Spleen (tissue), 11 donors: Measurements from ENCODE around the gene KRT9. TPM values are rescaled to one million over a fixed set of nuclear protein-coding genes. Genes with fewer than 3 reads are reported as not detected.

Experiments
- DNase-seq: peaks from one replicate; pipeline ENCODE4 v3.0.0-alpha.2; 2020
- H3K27ac ChIP-seq, 8 donors: fragments of 200-600 bp; sonication (generic) in 7 of 8; 1 replicate in 4 of 8; 2 replicates in 4 of 8; pipeline versions ENCODE4 v1.5.0 to v1.8.0; 2016 to 2021; ENCODE audit warnings: inconsistent platforms in 4 of 8, mild to moderate bottlenecking in 4 of 8, moderate library complexity in 1 of 8
- H3K27me3 ChIP-seq, 7 donors: fragments of 200-600 bp; sonication (generic) in 6 of 7; replicated peaks in 1 of 7; 1 replicate in 4 of 7; 2 replicates in 3 of 7; pipeline versions ENCODE4 v1.5.0 to v1.8.0; 2016 to 2021; ENCODE audit warnings: inconsistent platforms in 3 of 7, mild to moderate bottlenecking in 1 of 7
- H3K36me3 ChIP-seq, 6 donors: fragments of 200-600 bp; sonication (generic) in 5 of 6; 1 replicate in 4 of 6; 2 replicates in 2 of 6; pipeline versions ENCODE4 v1.5.0 to v1.8.0; 2016 to 2021; ENCODE audit warnings: inconsistent platforms in 2 of 6
- H3K4me1 ChIP-seq, 6 donors: fragments of 200-600 bp; sonication (generic) in 5 of 6; 1 replicate in 3 of 6; 2 replicates in 3 of 6; pipeline versions ENCODE4 v1.5.0 to v1.8.0; 2016 to 2021; ENCODE audit warnings: inconsistent platforms in 3 of 6
- H3K4me3 ChIP-seq, 8 donors: fragments of 200-600 bp; sonication (generic) in 7 of 8; 1 replicate in 4 of 8; 2 replicates in 4 of 8; pipeline versions ENCODE4 v1.5.0 to v1.8.0; 2016 to 2021; ENCODE audit warnings: inconsistent platforms in 4 of 8, mild to moderate bottlenecking in 4 of 8, moderate library complexity in 2 of 8
- H3K9me3 ChIP-seq, 8 donors: fragments of 200-600 bp; sonication (generic) in 7 of 8; 1 replicate in 4 of 8; 2 replicates in 4 of 8; pipeline versions ENCODE4 v1.5.0 to v1.8.0; 2016 to 2021; ENCODE audit warnings: inconsistent platforms in 4 of 8
- CTCF ChIP-seq, 11 experiments: fragments of 200-600 bp in 7 of 11; fragments of 450-650 bp in 4 of 11; sonication (generic) in 4 of 11; IDR thresholded peaks in 8 of 11; conservative IDR thresholded peaks in 3 of 11; 1 replicate in 7 of 11; 2 replicates in 4 of 11; pipeline versions ENCODE4 v1.4.0 to v1.8.0; 2016 to 2021; ENCODE audit warnings: antibody characterized with exemption in 11 of 11, inconsistent platforms in 4 of 11, mild to moderate bottlenecking in 1 of 11
- POLR2A ChIP-seq, 3 donors: fragments of 450-650 bp; IDR thresholded peaks; one replicate each; pipeline ENCODE4 v1.5.1; 2017; ENCODE audit warnings: antibody characterized with exemption in 3 of 3, mild to moderate bottlenecking in 1 of 3
- POLR2AphosphoS5 ChIP-seq, 3 donors: sonication (generic); formaldehyde crosslinking; IDR thresholded peaks; one replicate each; pipeline ENCODE4 v1.5.1; 2017; ENCODE audit warnings: antibody characterized with exemption in 3 of 3
- WGBS, 5 donors: extraction: QIAGEN DNeasy Blood & Tissue Kit in 3 of 5; methylation state at CpG; one replicate each; pipeline versions ENCODE4 v1.1.5 to v1.1.7; 2013 to 2018; 5-methylcytosine and 5-hydroxymethylcytosine counted together
- intact Hi-C: fragments of 100-400 bp; cut with DNase I; formaldehyde crosslinking; loops from one replicate; pipeline ENCODE4 v1.15.0; 2023; ENCODE audit warnings: low total_unique reads
- polyA plus RNA-seq, 3 donors: library from polyadenylated mRNA; stranded (reverse); fragments of 200-250 nt; gene quantifications; one replicate each; pipeline ENCODE4 v1.2.1, GENCODE V29; 2013
- total RNA-seq, 7 donors: library from RNA; depleted of rRNA in 3 of 7; stranded (reverse); fragments of >200 nt in 3 of 7; fragmentation: NEBNext Ultra II Directional in 4 of 7; extraction: Animal tissue kit (Norgen Biotek cat#: 25700) in 4 of 7; gene quantifications; one replicate each; pipeline versions ENCODE4 v1.1.0 to v1.2.1, GENCODE V29; 2016 to 2021
- donor health status: healthy with polysubstance abuse.
- donor health status: DM: no; HTN: no; CAD: no; lungs with moderate emphysema.
- donor health status: DM: no; HTN: no; CAD: no.
- donor health status: Bipolar disorder and iron deficiency.
- donor health status: healthy.
- donor health status: DM: no; HTN: no; CAD: no.
- donor health status: DM: yes; HTN: yes; CAD: no.

KRT9 gene
- total and polyA plus RNA-seq, 10 donors = not detected

DNA sequence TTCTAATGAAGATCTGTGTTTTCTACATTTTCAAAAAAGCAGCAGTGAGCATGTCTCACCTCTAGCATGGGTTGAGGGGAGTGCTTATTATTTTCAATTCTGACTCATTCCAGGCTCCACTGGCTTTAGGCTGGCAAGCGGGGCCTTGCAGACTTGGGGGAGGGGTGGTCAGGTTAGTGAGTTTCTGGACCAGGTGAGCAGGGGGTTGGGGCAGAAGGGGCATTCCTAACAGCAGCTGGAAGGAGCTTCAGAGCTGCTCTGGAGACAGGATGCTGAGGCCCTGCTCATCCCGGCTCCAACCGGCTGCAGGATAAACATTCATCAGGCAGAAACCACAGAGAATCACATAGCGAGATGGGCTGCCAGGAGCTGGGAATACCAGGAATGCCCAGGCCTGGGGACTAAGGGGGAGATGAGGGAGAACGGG is 33.3 kb downstream of the KRT9 start:
- H3K9me3 ChIP-seq = no peaks in the 10 kb centered on the region
- 52 to 82% (median 74%) methylated on average over 5 of the region's 5 CpGs for WGBS, 5 donors
- H3K27me3 ChIP-seq = peaks cover 0 to 32% (median 0%) of the 10 kb centered on the region in 7 donors
- no peaks in the 10 kb centered on the region for H3K36me3 ChIP-seq
- intact Hi-C loops = no loop called here
- no peak overlapping the region for H3K4me3 ChIP-seq
- DNase-seq = peak; percentile 22
- TF ChIP-seq POLR2A (IDR thresholded peaks at IDR 0.05) = no peak
- no peak for TF ChIP-seq POLR2AphosphoS5 (IDR thresholded peaks at IDR 0.05)
- no peak for TF ChIP-seq CTCF (IDR thresholded peaks at IDR 0.05 in 8 of 11, conservative IDR thresholded peaks at IDR 0.05 in 3 of 11)
- no peaks in the 10 kb centered on the region for H3K4me1 ChIP-seq
- no peak overlapping the region for H3K27ac ChIP-seq

GRCh38 chr17:41537990-41538389 is 33.9 kb downstream of the KRT9 start:
- no peaks in the 10 kb centered on the region for H3K4me1 ChIP-seq
- intact Hi-C loops = no loop called here
- WGBS, 5 donors = 75 to 89% (median 83%) methylated on average over 9 of the region's 9 CpGs
- H3K9me3 ChIP-seq = no peaks in the 10 kb centered on the region
- H3K27ac ChIP-seq = no peak overlapping the region
- peak; percentile 37 for DNase-seq
- peaks cover 0 to 36% (median 0%) of the 10 kb centered on the region in 7 donors for H3K27me3 ChIP-seq
- no peaks in the 10 kb centered on the region for H3K36me3 ChIP-seq
- TF ChIP-seq CTCF (IDR thresholded peaks at IDR 0.05 in 8 of 11, conservative IDR thresholded peaks at IDR 0.05 in 3 of 11) (no peak), POLR2A (IDR thresholded peaks at IDR 0.05) (no peak), POLR2AphosphoS5 (IDR thresholded peaks at IDR 0.05) (no peak)
- H3K4me3 ChIP-seq = no peak overlapping the region

GRCh38 chr17:41537614-41537954 is 34.3 kb downstream of the KRT9 start:
- no peaks in the 10 kb centered on the region for H3K36me3 ChIP-seq
- H3K9me3 ChIP-seq = no peaks in the 10 kb centered on the region
- H3K27me3 ChIP-seq = peaks cover 0 to 40% (median 0%) of the 10 kb centered on the region in 7 donors
- no peaks in the 10 kb centered on the region for H3K4me1 ChIP-seq
- intact Hi-C loops = no loop called here
- TF ChIP-seq POLR2AphosphoS5 (IDR thresholded peaks at IDR 0.05) = no peak
- WGBS, 5 donors = 82 to 88% (median 84%) methylated on average over 7 of the region's 7 CpGs
- H3K4me3 ChIP-seq = no peak overlapping the region
- H3K27ac ChIP-seq = no peak overlapping the region
- peak; percentile 41 for DNase-seq

GRCh38 chr17:41536741-41537613 is 34.9 kb downstream of the KRT9 start:
- no peak overlapping the region for H3K4me3 ChIP-seq
- intact Hi-C loops = no loop called here
- TF ChIP-seq POLR2A (IDR thresholded peaks at IDR 0.05) = no peak
- TF ChIP-seq CTCF (IDR thresholded peaks at IDR 0.05 in 8 of 11, conservative IDR thresholded peaks at IDR 0.05 in 3 of 11) = no peak
- no peak for TF ChIP-seq POLR2AphosphoS5 (IDR thresholded peaks at IDR 0.05)
- no peaks in the 10 kb centered on the region for H3K9me3 ChIP-seq
- no peaks in the 10 kb centered on the region for H3K36me3 ChIP-seq
- peak; percentile 41 for DNase-seq
- H3K27ac ChIP-seq = no peak overlapping the region
- WGBS, 5 donors = 82 to 85% (median 84%) methylated on average over 7 of the region's 7 CpGs
- peaks cover 0 to 46% (median 0%) of the 10 kb centered on the region in 7 donors for H3K27me3 ChIP-seq
- no peaks in the 10 kb centered on the region for H3K4me1 ChIP-seq
